Midbrain (tissue), 1 donor: ENCODE results near the gene IL18.
A peak's percentile ranks its signal among the peaks of the same experiment; 100 is the strongest.
"Not testable (repeated sequence)": the region's sequence is repeated elsewhere in the genome, so short reads cannot be mapped to it uniquely, and the experiment has no call there.

Experiments used
- DNase-seq: peaks from one replicate; lab custom pipeline; 2025; lab: John Stamatoyannopoulos, UW

IL18 gene

DNA sequence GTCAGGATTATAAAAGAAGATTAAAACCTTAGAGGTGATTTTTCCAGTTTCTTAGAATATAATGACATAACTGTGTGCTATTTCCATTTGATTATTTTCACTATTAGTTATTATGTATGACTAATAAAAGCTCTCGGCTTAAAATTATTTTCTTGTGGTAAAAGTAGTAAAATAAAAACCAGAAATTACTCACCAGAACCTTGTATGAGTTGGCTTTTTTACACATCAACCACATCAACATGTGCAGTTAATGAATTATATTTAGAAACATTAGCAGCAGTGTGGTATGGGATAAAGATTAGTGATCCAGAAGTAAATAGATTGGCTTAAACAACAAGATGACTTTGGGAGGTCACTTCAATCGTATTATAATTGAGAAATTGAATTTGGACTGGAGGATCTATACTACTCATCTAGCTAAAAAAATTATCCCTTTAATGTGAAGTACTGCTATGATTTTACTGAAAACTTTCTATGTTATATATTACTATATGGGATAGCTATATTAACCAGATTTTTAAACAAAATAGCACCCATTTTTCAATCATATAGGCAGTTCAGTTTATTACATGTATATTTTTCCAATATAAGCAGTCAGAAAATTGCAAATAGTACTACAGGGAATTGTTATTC is 8.6 kb upstream of the IL18 start:
- DNase-seq: no peak

DNA sequence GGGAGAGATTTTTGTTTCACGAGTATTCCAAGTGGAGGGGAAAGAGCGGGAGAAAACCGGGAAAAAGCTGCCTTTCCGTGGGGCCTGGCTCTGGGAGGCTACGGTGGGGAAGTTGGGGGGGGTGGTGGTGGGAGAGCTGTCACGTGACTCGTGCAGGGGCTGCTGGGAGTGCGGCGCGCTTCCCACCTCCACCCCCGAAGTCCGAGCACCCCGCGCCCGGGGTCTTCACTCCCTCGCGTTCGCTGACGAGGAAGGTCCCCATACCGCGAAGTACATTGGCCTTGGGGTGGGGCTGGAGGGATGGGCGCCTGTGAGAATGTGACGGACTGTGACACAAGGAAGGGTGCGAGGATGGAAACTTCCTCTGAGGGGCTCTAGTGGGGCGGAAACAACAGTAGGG is 3.3 kb upstream of the IL18 start, which contains the start of gene TEX12:
TSS of gene TEX12 (plus strand) at position 228 of the 400 bp plus-strand sequence. CDS start 1,897 bp downstream, outside the sequence.
- no peak for DNase-seq

DNA sequence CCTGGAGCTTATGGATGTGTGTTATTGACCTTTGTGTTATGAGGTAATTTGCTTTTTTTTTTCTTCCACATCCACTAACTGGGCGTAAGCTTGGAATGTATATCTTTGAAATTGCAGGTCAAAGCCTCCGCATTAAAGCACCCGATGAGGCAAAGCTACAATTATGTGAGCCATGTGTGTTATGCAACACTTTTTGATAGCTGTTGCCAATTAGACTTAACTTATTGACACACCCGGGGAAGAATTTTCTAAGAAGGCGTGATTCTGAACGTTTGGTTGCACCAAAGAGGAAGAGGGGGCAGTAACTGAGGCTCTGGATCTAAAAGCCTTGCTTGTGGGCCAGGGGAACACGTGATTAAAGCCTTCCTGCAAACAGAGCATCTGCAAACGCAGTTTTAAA is 2.7 kb upstream of the IL18 start:
- DNase-seq: no peak

DNA sequence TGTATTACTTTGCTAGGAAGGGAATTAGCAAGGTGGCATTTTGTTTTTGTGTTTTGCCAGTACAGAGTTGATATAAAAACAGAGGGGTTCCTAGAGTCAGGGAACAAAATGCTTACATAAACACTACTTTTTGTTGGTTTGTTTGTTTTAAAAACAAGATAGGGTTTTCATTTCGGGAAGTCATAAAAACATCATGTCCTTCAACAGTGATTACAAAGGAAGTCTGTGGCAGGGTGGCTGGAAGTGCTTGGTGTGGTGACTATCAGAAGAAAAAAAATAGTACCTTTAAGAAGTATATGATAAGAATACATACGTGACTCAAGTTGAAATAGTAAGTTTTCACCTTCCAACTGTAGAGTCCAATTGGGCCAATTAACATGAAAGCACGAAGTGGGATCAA is 1.2 kb upstream of the IL18 start:
- no peak for DNase-seq

DNA sequence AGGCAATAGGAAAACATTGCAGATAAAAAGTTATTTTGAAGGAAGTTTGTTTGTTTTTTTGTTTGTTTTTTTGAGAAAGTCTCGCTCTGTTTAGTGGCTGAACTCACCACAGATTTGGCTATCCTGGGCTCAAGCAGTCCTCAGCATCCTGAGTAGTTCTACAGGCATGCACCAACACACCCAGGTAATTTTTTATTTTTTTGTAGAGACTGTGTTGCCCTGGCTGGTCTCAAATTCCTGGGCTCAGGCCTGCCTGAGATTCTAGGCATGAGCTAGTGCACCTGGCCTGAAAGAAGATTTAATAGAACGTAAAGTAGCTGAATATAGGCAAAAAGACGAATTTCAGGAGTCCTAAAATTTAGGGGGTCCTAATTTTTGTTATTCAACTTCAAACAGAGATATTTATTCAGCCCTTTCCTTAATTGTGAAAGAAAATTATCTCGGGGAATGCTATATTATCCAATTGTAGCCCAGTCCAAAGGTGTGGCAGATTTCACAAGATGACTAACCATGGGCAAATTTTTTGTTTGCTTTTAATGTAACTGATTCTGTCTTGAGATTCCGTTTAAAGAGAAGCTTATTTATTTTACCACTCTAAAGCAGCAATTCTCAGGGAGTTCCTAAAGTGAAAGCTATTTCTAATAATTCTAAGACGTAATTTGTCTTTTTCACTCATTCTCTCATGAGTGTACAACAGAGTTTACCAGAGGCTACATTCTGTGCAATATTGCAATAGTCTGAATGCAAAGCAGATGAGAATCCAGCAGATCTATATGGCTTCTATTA is 940 bp downstream of the IL18 start:
- no peak for DNase-seq

- not testable (repeated sequence) for DNase-seq
Observed at GRCh38 chr11:112162200-112162599, 1.7 kb downstream of the IL18 start.

DNA sequence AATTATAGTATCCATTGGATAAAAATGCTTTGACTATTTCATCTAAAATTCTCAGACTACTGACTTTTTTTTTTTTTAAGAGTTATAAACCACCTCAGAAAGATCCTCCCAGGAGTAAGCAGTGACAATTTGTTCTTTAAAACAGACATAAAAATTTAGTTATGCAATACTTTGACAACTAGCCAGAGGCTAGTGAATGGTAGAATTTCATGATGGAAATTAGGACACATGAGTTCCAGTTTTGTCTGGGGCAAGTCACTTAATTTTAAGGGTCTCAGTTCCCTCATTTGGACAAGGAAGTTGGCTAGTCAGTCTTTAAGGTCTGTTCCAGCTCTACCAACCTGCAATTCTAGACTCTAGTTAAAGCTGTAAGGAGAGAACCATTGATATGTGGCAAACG is 2.9 kb downstream of the IL18 start:
- no peak for DNase-seq

DNA sequence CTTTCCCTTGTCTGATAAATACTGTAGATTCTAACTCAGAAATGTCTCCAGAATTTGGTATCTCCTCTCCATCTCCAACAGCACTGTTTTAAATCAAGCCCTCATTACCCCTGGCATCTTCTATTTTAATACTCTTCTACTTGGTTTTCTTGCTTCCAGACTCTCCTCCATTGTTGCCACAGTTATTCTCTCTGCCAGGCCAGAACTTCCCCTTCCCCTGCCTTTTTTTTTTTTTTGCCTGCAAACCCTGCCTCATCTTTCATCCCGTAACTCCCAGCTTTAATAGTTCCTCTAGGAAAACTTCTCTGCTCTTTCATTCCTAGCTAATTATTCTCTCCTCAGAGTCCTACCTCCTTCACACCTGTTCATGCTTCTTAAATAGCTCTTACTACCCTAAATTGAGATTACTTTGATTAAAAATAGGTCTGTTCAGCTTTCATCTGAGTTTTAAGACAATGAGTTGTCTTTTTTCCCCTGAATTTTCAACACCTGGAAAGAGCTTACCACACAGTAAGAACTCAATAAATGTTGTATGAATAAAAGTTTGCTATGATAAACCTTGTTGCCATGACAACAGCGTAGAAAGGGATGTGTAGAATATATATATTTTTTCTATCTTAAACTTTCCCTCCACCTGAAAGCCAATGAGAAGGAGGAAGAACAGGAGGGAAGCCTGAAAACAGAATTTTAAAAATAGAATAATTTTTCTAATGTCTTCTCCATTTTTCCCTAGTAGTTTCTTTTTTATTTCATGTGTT is 3.6 kb downstream of the IL18 start:
- DNase-seq: no peak

DNA sequence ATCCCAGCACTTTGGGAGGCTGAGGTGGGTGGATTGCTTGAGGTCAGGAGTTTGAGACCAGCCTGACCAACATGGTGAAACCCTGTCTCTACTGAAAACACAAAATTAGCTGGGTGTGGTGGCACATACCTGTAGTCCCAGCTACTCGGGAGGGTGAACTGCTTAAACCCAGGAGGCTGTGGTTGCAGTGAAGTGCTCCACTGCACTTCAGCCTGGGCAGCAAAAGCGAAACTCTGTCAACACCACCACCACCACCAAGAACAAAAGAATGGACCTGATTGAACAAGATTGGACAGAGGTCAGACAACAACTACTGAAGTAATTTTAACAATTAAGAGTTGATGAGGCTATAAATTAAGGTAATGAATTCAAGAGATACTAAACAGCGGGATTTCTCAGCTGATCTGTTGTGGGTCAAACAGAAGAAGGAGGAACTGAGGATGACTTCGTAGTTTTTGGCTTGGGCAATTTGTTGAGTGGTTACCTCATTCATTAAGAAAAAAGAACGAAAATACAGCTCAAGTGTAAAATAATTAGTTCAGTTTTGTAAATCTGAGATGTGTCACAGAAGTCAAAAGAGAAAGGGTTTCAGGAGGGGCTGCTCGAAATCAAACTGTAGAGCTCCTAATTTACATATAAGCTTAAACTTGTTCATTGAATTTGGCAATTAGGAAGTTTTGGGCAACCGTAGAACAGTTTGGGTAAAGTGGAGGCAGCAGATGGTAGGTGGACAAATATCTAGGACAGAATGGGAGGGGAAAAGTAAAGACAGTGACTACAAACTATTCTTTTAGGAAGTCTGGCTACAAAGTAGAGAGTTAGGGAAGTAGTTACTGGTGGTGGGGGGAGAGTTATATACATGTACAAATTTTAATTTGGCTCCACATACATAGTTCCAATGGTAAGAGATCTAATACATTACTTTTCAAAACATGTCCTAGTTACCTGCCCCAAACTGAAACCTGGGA is 4.5 kb downstream of the IL18 start:
- no peak for DNase-seq

- DNase-seq: no peak
Observed at GRCh38 chr11:112156956-112157766, 6.7 kb downstream of the IL18 start.

GRCh38 chr11:112156153-112156955 is 7.5 kb downstream of the IL18 start:
- no peak for DNase-seq

GRCh38 chr11:112150517-112150916 is 13.4 kb downstream of the IL18 start:
- DNase-seq: peak; percentile 44

DNA sequence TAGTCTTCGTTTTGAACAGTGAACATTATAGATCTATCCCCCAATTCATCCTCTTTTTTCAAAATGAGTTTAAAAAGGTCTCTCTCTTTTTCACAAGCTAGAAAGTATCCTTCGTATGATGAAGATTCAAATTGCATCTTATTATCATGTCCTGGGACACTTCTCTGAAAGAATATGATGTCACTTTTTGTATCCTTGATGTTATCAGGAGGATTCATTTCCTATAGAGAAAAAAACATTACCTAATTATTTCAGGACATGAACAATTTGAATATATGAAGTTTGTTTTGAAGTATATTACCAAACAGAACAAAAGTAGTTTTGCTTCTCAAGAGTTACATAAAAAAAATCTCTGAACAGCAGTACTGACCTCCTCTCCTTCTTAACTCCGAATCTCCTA is 20.3 kb downstream of the IL18 start:
- no peak for DNase-seq

- no peak for DNase-seq
Observed at GRCh38 chr11:112134473-112134872, 29.4 kb downstream of the IL18 start.

GRCh38 chr11:112132737-112133136 is 31.2 kb downstream of the IL18 start:
- no peak for DNase-seq

- peak; percentile 37 for DNase-seq
Observed at GRCh38 chr11:112129656-112130055, 34.2 kb downstream of the IL18 start.

DNA sequence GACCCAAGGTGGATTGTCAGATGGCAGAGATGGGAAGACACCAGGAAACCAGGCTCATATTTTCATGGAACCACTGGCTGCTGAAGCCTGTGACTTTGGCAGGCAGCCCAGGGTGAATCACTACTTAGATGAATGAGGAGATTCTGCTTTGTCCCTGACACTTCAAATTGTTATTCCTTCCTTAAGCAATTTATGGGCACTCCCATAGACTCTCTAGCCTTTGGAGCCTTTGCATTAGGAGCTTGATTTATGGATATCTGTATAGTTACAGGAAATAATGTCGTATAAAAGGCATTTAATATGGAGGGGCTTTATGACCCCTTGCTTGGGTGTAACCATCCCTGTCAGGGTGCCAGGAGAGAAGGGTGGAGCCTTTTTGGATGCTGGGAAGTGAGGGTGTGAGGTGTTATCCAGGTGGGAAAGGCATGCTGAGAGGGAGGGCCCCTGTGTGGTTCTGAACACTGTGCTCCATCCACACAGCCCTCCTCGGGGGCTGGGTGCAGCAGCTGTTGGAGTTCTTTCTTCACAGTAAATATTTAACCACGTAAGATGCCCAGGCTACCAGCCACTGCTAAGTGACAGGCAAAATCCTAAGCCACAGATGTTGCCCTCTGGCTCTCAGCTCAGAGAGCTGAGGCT is 35.3 kb downstream of the IL18 start:
- no peak for DNase-seq

DNA sequence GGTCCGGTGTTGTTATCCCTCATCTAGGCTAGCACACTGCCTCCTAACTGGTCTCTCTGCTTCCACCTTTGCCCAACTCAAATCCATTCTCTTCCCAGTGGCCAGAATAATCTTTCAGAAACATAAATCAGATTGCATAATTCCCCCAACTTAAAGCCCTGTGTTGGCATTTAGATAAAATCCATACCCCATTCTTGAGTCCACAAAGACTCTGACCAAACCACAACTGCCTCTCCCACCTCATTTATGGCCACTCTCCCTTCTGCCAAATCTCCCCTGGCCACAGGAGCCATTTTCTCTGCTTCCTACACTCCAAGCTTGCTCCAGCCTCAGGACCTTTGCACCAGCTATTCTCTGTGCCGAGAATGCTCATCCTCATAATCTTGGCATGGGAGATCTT is 36.8 kb downstream of the IL18 start:
- no peak for DNase-seq

DNA sequence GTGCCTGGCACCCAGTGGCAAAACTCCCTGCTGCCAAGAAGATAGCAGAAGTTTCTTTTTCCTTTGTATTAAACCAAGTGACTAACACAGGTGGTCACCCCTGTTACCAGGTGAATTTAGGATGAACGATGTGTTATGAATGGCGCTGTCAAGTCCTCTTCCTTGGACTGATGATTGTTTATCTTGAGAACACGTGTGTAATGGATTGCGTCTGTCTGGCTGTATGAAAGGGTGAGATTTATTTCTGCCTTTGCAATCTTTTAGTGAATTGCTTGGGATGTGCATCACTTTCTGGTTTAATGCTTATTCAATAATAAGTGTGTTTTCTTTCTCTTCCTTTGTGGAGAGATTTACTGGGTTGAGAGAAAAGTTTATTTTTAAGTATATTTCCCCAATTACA is 40.8 kb downstream of the IL18 start:
- DNase-seq: no peak
